HEK293 (cell line): ENCODE results near the gene MAN1B1.

ENCODE experiments used
- CTCF ChIA-PET: fragments of 350-600 bp; formaldehyde crosslinking; extraction: SDS; loops from one replicate; lab custom pipeline; 2021; ENCODE audit warnings: antibody characterized with exemption; lab: Yijun Ruan, JAX
- POLR2A ChIA-PET: fragments of 300-600 bp; formaldehyde crosslinking; extraction: SDS; loops from one replicate; lab custom pipeline; 2020; ENCODE audit warnings: antibody characterized with exemption, inconsistent platforms; lab: Yijun Ruan, JAX
- H3K27ac ChIP-seq: fragments of 200-500 bp; sonication (Bioruptor generic); 2 replicates; pipeline ENCODE4 v1.5.1; 2014; ENCODE audit warnings: low read depth, low read length, control low read depth, inconsistent platforms; ENCODE audit errors: extremely low read depth
- H3K36me3 ChIP-seq, 2 experiments: fragments of 200-500 bp in 1 of 2; sonication (Bioruptor generic) in 1 of 2; 1 replicate in 1 of 2; 2 replicates in 1 of 2; pipeline ENCODE4 v1.5.1; 2014 to 2017; ENCODE audit warnings: inconsistent platforms in 2 of 2, low read length in 2 of 2; ENCODE audit not compliant: control insufficient read depth in 2 of 2, insufficient read depth in 1 of 2
- H3K4me1 ChIP-seq: fragments of 200-500 bp; sonication (Bioruptor generic); 2 replicates; pipeline ENCODE4 v1.5.1; 2014; ENCODE audit warnings: mild to moderate bottlenecking, low read length, inconsistent platforms; ENCODE audit not compliant: control insufficient read depth, insufficient read depth
- H3K4me3 ChIP-seq: 2 replicates; pipeline ENCODE4 v1.5.1; 2011; ENCODE audit warnings: low read depth, mild to moderate bottlenecking, control low read depth, low read length, moderate library complexity
- H3K9me3 ChIP-seq: fragments of 200-500 bp; sonication (Bioruptor generic); 2 replicates; pipeline ENCODE4 v1.5.1; 2014; ENCODE audit warnings: low read depth, low read length, inconsistent platforms; ENCODE audit not compliant: control insufficient read depth, insufficient read depth
- BCL11A ChIP-seq: fragments of 450-650 bp; formaldehyde crosslinking; IDR thresholded peaks from 2 replicates; pipeline ENCODE4 v1.5.1; 2016; ENCODE audit warnings: low read depth, missing biosample characterization, missing genetic modification characterization
- GFI1B ChIP-seq: fragments of 450-650 bp; formaldehyde crosslinking; IDR thresholded peaks from 2 replicates; pipeline ENCODE4 v1.5.1; 2016; ENCODE audit warnings: missing biosample characterization, missing genetic modification characterization
- GLIS1 ChIP-seq: fragments of 450-650 bp; formaldehyde crosslinking; IDR thresholded peaks from 2 replicates; pipeline ENCODE4 v1.5.1; 2016; ENCODE audit warnings: missing biosample characterization, missing genetic modification characterization
- HOXC10 ChIP-seq: sonication (generic); formaldehyde crosslinking; IDR thresholded peaks from 2 replicates; pipeline ENCODE4 v1.8.1; 2023; ENCODE audit warnings: mild to moderate bottlenecking, missing genetic modification reagents
- KLF10 ChIP-seq: fragments of 450-650 bp; IDR thresholded peaks from 2 replicates; pipeline ENCODE4 v1.5.1; 2018; ENCODE audit warnings: missing biosample characterization, mild to moderate bottlenecking, missing genetic modification characterization
- MYNN ChIP-seq: fragments of 450-650 bp; formaldehyde crosslinking; IDR thresholded peaks from 2 replicates; pipeline ENCODE4 v1.5.1; 2016; ENCODE audit warnings: missing biosample characterization, missing genetic modification characterization, borderline replicate concordance
- SP2 ChIP-seq: fragments of 450-650 bp; formaldehyde crosslinking; IDR thresholded peaks from 2 replicates; pipeline ENCODE4 v1.5.1; 2016; ENCODE audit warnings: missing biosample characterization, missing genetic modification characterization
- WT1 ChIP-seq: fragments of 450-650 bp; formaldehyde crosslinking; IDR thresholded peaks from 2 replicates; pipeline ENCODE4 v1.5.1; 2016; ENCODE audit warnings: missing biosample characterization, missing genetic modification characterization
- YY1 ChIP-seq: fragments of 450-650 bp; formaldehyde crosslinking; IDR thresholded peaks from 2 replicates; pipeline ENCODE4 v1.5.1; 2018; ENCODE audit warnings: missing biosample characterization, missing genetic modification characterization
- ZBTB48 ChIP-seq: fragments of 450-650 bp; formaldehyde crosslinking; IDR thresholded peaks from 2 replicates; pipeline ENCODE4 v1.5.1; 2016; ENCODE audit warnings: missing biosample characterization, missing genetic modification characterization
- ZNF121 ChIP-seq: fragments of 450-650 bp; formaldehyde crosslinking; IDR thresholded peaks from 2 replicates; pipeline ENCODE4 v1.5.1; 2016; ENCODE audit warnings: missing biosample characterization, missing genetic modification characterization
- ZNF133 ChIP-seq: fragments of 450-650 bp; formaldehyde crosslinking; IDR thresholded peaks from 2 replicates; pipeline ENCODE4 v1.5.1; 2016; ENCODE audit warnings: missing biosample characterization, missing genetic modification characterization
- ZNF16 ChIP-seq: fragments of 450-650 bp; formaldehyde crosslinking; IDR thresholded peaks from 2 replicates; pipeline ENCODE4 v1.5.1; 2016; ENCODE audit warnings: low read depth, missing biosample characterization, missing genetic modification characterization
- ZNF214 ChIP-seq: fragments of 450-650 bp; formaldehyde crosslinking; IDR thresholded peaks from 2 replicates; pipeline ENCODE4 v1.5.1; 2017; ENCODE audit warnings: missing biosample characterization, mild to moderate bottlenecking, missing genetic modification characterization, borderline replicate concordance
- ZNF248 ChIP-seq: fragments of 450-650 bp; formaldehyde crosslinking; IDR thresholded peaks from 2 replicates; pipeline ENCODE4 v1.5.1; 2017; ENCODE audit warnings: missing biosample characterization, missing genetic modification characterization
- ZNF266 ChIP-seq: fragments of 450-650 bp; formaldehyde crosslinking; IDR thresholded peaks from 2 replicates; pipeline ENCODE4 v1.5.1; 2016; ENCODE audit warnings: missing biosample characterization, missing genetic modification characterization, low read depth
- ZNF501 ChIP-seq: fragments of 450-650 bp; formaldehyde crosslinking; IDR thresholded peaks from 2 replicates; pipeline ENCODE4 v1.5.1; 2016; ENCODE audit warnings: missing biosample characterization, missing genetic modification characterization
- ZNF514 ChIP-seq: fragments of 450-650 bp; formaldehyde crosslinking; IDR thresholded peaks from 2 replicates; pipeline ENCODE4 v1.5.1; 2016; ENCODE audit warnings: missing biosample characterization, missing genetic modification characterization
- ZNF548 ChIP-seq: fragments of 450-650 bp; formaldehyde crosslinking; IDR thresholded peaks from 2 replicates; pipeline ENCODE4 v1.5.1; 2016; ENCODE audit warnings: missing biosample characterization, missing genetic modification characterization
- ZNF558 ChIP-seq: fragments of 450-650 bp; formaldehyde crosslinking; IDR thresholded peaks from 2 replicates; pipeline ENCODE4 v1.5.1; 2016; ENCODE audit warnings: missing biosample characterization, missing genetic modification characterization
- ZNF560 ChIP-seq: fragments of 450-650 bp; formaldehyde crosslinking; IDR thresholded peaks from 2 replicates; pipeline ENCODE4 v1.5.1; 2017; ENCODE audit warnings: missing biosample characterization, missing genetic modification characterization, borderline replicate concordance
- ZNF571 ChIP-seq: fragments of 450-650 bp; formaldehyde crosslinking; IDR thresholded peaks from 2 replicates; pipeline ENCODE4 v1.5.0; 2017; ENCODE audit warnings: missing biosample characterization, missing genetic modification characterization
- ZNF600 ChIP-seq: fragments of 450-650 bp; formaldehyde crosslinking; IDR thresholded peaks from 2 replicates; pipeline ENCODE4 v1.5.1; 2016; ENCODE audit warnings: missing biosample characterization, missing genetic modification characterization
- ZNF791 ChIP-seq: fragments of 450-650 bp; formaldehyde crosslinking; IDR thresholded peaks from 2 replicates; pipeline ENCODE4 v1.5.1; 2016; ENCODE audit warnings: missing biosample characterization, missing genetic modification characterization
- TF ChIP-seq, protein P1 (sequence below): fragments of 450-650 bp; formaldehyde crosslinking; IDR thresholded peaks from 2 replicates; pipeline ENCODE4 v1.5.1; 2016; ENCODE audit warnings: missing biosample characterization, missing genetic modification characterization
- TF ChIP-seq, protein P2 (sequence below): fragments of 450-650 bp; formaldehyde crosslinking; conservative IDR thresholded peaks from 2 replicates; pipeline ENCODE4 v1.5.1; 2016; ENCODE audit warnings: low read depth, missing biosample characterization, missing genetic modification characterization
- TF ChIP-seq, protein P3 (sequence below): fragments of 450-650 bp; formaldehyde crosslinking; IDR thresholded peaks from 2 replicates; pipeline ENCODE4 v1.5.1; 2016; ENCODE audit warnings: missing biosample characterization, missing genetic modification characterization
- TF ChIP-seq, protein P4 (sequence below): fragments of 450-650 bp; formaldehyde crosslinking; optimal IDR thresholded peaks from 2 replicates; pipeline ENCODE3; 2016; ENCODE audit warnings: missing biosample characterization, mild to moderate bottlenecking, missing genetic modification characterization

The MAN1B1 gene

DNA sequence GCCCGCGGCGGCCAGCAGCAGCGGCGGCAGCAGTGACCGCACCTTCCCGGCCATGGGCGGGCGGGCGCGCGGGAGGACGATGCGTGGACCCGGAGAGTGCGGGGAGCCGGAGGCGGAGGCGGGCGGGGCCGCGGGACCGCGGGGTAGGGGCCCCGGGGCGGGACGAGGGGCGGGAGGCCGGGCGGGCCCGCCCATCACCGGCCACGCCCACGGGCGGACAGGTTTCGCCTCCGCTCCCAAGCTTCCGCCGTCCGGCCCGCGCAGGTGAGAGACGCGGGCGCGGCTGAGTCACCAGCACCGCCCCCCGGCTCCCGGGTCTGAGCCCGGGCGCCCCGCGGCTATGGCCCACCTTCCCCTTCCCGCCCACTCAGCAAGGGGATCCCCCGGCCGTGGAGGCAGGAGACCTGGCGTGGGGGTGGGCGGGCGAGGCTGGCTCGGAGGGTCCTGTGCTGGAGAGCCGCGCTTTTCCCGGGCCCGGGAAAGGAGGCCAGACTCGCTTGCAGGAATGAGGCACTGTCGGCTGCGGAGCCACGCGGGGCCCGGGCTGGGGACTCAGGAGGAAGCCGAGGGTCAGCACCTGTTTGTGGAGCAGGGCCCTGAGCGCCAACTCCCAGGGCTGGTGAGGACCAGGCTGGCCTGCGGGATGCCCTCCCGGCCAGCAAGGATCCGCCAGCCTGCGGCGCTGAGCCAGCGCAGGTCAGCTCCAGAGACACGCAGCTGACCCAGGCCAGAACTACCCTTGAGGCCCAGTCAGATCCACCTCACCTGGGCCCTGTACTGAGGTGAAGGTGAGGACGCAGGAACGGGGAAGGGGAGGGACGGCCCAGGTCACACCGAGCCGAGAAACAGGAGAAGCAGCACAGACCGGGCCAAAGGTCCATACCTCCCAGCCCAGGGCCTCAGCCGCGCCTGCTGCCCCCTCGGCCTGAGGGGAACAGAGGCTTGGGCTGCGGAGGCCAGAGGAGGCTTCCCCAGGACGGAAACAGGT is 32.5 kb upstream of the MAN1B1 start, which contains the start of gene ENTPD2:
TSS of gene ENTPD2 (minus strand) at position 118 of the 988 bp plus-strand sequence. CDS start at position 54, 64 bp downstream.
- ChIA-PET POLR2A (interaction anchor here (0.8 to 1.7 kb wide), 3 partner anchors 13 to 23 kb away, joined by 3 to 7 read pairs (median 4); partner anchors contain the start of genes SAPCD2 and UAP1L1), CTCF (interaction anchor here (10.1 kb wide), 1 partner anchor 13 kb away, joined by 166 read pairs; the partner anchor contains the start of gene SAPCD2)
- Histone ChIP-seq H3K4me1 (no peaks in the 10 kb centered on the region), H3K27ac (no peak within 1 kb of the TSS), H3K4me3 (peak within 1 kb of the TSS; percentile 23), H3K36me3 (no peaks in the 10 kb centered on the region), H3K9me3 (no peaks in the 10 kb centered on the region)
- no peak for TF ChIP-seq ZNF571
- TF ChIP-seq ZNF560 (tag by site-specific recombination): no peak
- TF ChIP-seq ZNF548: no peak
- TF ChIP-seq, protein P1, sequence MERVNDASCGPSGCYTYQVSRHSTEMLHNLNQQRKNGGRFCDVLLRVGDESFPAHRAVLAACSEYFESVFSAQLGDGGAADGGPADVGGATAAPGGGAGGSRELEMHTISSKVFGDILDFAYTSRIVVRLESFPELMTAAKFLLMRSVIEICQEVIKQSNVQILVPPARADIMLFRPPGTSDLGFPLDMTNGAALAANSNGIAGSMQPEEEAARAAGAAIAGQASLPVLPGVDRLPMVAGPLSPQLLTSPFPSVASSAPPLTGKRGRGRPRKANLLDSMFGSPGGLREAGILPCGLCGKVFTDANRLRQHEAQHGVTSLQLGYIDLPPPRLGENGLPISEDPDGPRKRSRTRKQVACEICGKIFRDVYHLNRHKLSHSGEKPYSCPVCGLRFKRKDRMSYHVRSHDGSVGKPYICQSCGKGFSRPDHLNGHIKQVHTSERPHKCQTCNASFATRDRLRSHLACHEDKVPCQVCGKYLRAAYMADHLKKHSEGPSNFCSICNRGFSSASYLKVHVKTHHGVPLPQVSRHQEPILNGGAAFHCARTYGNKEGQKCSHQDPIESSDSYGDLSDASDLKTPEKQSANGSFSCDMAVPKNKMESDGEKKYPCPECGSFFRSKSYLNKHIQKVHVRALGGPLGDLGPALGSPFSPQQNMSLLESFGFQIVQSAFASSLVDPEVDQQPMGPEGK (tag by site-specific recombination): no peak
- TF ChIP-seq KLF10: no peak
- TF ChIP-seq ZBTB48 (tag by site-specific recombination): no peak
- TF ChIP-seq, protein P2, sequence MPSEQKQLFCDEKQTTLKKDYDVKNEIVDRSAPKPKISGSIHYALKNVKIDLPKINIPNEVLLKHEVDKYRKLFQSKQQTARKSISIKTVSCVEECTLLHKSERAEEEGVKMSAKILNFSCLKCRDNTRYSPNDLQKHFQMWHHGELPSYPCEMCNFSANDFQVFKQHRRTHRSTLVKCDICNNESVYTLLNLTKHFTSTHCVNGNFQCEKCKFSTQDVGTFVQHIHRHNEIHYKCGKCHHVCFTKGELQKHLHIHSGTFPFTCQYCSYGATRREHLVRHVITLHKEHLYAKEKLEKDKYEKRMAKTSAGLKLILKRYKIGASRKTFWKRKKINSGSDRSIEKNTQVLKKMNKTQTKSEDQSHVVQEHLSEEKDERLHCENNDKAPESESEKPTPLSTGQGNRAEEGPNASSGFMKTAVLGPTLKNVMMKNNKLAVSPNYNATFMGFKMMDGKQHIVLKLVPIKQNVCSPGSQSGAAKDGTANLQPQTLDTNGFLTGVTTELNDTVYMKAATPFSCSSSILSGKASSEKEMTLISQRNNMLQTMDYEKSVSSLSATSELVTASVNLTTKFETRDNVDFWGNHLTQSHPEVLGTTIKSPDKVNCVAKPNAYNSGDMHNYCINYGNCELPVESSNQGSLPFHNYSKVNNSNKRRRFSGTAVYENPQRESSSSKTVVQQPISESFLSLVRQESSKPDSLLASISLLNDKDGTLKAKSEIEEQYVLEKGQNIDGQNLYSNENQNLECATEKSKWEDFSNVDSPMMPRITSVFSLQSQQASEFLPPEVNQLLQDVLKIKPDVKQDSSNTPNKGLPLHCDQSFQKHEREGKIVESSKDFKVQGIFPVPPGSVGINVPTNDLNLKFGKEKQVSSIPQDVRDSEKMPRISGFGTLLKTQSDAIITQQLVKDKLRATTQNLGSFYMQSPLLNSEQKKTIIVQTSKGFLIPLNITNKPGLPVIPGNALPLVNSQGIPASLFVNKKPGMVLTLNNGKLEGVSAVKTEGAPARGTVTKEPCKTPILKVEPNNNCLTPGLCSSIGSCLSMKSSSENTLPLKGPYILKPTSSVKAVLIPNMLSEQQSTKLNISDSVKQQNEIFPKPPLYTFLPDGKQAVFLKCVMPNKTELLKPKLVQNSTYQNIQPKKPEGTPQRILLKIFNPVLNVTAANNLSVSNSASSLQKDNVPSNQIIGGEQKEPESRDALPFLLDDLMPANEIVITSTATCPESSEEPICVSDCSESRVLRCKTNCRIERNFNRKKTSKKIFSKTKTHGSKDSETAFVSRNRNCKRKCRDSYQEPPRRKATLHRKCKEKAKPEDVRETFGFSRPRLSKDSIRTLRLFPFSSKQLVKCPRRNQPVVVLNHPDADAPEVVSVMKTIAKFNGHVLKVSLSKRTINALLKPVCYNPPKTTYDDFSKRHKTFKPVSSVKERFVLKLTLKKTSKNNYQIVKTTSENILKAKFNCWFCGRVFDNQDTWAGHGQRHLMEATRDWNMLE (tag by site-specific recombination): no peak
- no peak for TF ChIP-seq HOXC10 (CRISPR knock-in tag)
- TF ChIP-seq ZNF121 (tag by site-specific recombination): no peak
- no peak for TF ChIP-seq MYNN (tag by site-specific recombination)
- TF ChIP-seq WT1 (tag by site-specific recombination): no peak
- TF ChIP-seq, protein P3, sequence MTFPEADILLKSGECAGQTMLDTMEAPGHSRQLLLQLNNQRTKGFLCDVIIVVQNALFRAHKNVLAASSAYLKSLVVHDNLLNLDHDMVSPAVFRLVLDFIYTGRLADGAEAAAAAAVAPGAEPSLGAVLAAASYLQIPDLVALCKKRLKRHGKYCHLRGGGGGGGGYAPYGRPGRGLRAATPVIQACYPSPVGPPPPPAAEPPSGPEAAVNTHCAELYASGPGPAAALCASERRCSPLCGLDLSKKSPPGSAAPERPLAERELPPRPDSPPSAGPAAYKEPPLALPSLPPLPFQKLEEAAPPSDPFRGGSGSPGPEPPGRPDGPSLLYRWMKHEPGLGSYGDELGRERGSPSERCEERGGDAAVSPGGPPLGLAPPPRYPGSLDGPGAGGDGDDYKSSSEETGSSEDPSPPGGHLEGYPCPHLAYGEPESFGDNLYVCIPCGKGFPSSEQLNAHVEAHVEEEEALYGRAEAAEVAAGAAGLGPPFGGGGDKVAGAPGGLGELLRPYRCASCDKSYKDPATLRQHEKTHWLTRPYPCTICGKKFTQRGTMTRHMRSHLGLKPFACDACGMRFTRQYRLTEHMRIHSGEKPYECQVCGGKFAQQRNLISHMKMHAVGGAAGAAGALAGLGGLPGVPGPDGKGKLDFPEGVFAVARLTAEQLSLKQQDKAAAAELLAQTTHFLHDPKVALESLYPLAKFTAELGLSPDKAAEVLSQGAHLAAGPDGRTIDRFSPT (tag by site-specific recombination): 0 out of 2 replicates have a peak, but pooled peaks have one; percentile 21
- TF ChIP-seq ZNF501: no peak
- peak; percentile 42 for TF ChIP-seq ZNF600
- TF ChIP-seq ZNF266 (tag by site-specific recombination): no peak
- TF ChIP-seq ZNF514: no peak
- no peak for TF ChIP-seq GFI1B (tag by site-specific recombination)
- TF ChIP-seq SP2 (tag by site-specific recombination): peak; percentile 57
- no peak for TF ChIP-seq ZNF558
- no peak for TF ChIP-seq ZNF16 (tag by site-specific recombination)
- TF ChIP-seq ZNF791 (tag by site-specific recombination): no peak
- TF ChIP-seq, protein P4, sequence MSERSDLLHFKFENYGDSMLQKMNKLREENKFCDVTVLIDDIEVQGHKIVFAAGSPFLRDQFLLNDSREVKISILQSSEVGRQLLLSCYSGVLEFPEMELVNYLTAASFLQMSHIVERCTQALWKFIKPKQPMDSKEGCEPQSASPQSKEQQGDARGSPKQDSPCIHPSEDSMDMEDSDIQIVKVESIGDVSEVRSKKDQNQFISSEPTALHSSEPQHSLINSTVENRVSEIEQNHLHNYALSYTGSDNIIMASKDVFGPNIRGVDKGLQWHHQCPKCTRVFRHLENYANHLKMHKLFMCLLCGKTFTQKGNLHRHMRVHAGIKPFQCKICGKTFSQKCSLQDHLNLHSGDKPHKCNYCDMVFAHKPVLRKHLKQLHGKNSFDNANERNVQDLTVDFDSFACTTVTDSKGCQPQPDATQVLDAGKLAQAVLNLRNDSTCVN (tag by site-specific recombination): peak; percentile 42
- TF ChIP-seq YY1: no peak
- peak; percentile 22; the same call in 1 of the 2 replicates for TF ChIP-seq GLIS1 (tag by site-specific recombination)
- no peak for TF ChIP-seq ZNF133
- no peak for TF ChIP-seq ZNF214 (tag by site-specific recombination)
- TF ChIP-seq ZNF248 (tag by site-specific recombination): no peak
- 0 out of 2 replicates have a peak, but pooled peaks have one; percentile 10 for TF ChIP-seq BCL11A (tag by site-specific recombination)
